HG02885 (cell line): ENCODE results near the gene RAB11FIP2.
A peak's percentile ranks its signal among the peaks of the same experiment; 100 is the strongest.

Source experiments
- ATAC-seq: cut with Tn5 transposase; IDR thresholded peaks from one replicate; pipeline ENCODE4 v1.9.1; 2021; ENCODE audit warnings: mild to moderate bottlenecking; ENCODE audit not compliant: unreplicated experiment, poor library complexity

Gene RAB11FIP2

GRCh38 chr10:118035354-118036005 lies 11.3 kb downstream of the RAB11FIP2 start:
- no peak for ATAC-seq

GRCh38 chr10:118034791-118035261 lies 11.9 kb downstream of the RAB11FIP2 start:
- ATAC-seq = no peak

- no peak for ATAC-seq
Measured at GRCh38 chr10:118033905-118034304, 12.8 kb downstream of the RAB11FIP2 start.

- no peak for ATAC-seq
Measured at GRCh38 chr10:118032564-118032963, 14.2 kb downstream of the RAB11FIP2 start.

GRCh38 chr10:118031351-118032075 lies 15.2 kb downstream of the RAB11FIP2 start:
- no peak for ATAC-seq

- peak; percentile 99 for ATAC-seq
Measured at GRCh38 chr10:118028619-118029018, 18.1 kb downstream of the RAB11FIP2 start.

GRCh38 chr10:118027397-118027796 lies 19.3 kb downstream of the RAB11FIP2 start:
- ATAC-seq = no peak

GRCh38 chr10:118026936-118027335 lies 19.8 kb downstream of the RAB11FIP2 start:
- no peak for ATAC-seq

GRCh38 chr10:118020365-118020764 lies 26.4 kb downstream of the RAB11FIP2 start:
- no peak for ATAC-seq

GRCh38 chr10:118017850-118018249 lies 28.9 kb downstream of the RAB11FIP2 start:
- ATAC-seq = no peak

GRCh38 chr10:118017071-118017740 lies 29.5 kb downstream of the RAB11FIP2 start:
- no peak for ATAC-seq

GRCh38 chr10:118012952-118013525 lies 33.7 kb downstream of the RAB11FIP2 start:
- no peak for ATAC-seq

- ATAC-seq = no peak
Measured at GRCh38 chr10:118007773-118008172, 39.0 kb downstream of the RAB11FIP2 start.

- no peak for ATAC-seq
Measured at GRCh38 chr10:118003126-118003525, 43.6 kb downstream of the RAB11FIP2 start.

- ATAC-seq = no peak
Measured at GRCh38 chr10:118002581-118002980, 44.2 kb downstream of the RAB11FIP2 start.

GRCh38 chr10:117997673-117998072 lies 49.1 kb downstream of the RAB11FIP2 start:
- ATAC-seq = no peak

GRCh38 chr10:117996709-117997108 lies 50.0 kb downstream of the RAB11FIP2 start:
- ATAC-seq = no peak

- ATAC-seq = no peak
Measured at GRCh38 chr10:117994771-117995170, 52.0 kb downstream of the RAB11FIP2 start.

GRCh38 chr10:117993166-117993565 lies 53.6 kb downstream of the RAB11FIP2 start:
- no peak for ATAC-seq

- ATAC-seq = no peak
Measured at GRCh38 chr10:117991701-117992100, 55.0 kb downstream of the RAB11FIP2 start.

- ATAC-seq = no peak
Measured at GRCh38 chr10:117989962-117990361, 56.8 kb downstream of the RAB11FIP2 start.
